Cardiac muscle cell (in vitro differentiated cells and primary cell): Measurements from ENCODE around the gene CD247. TPM values are rescaled to one million over a fixed set of nuclear protein-coding genes. Genes with fewer than 3 reads are reported as not detected.

Experiments used
- DNase-seq, 2 donors: peaks; one replicate each; pipeline versions ENCODE4 v3.0.0 to v3.0.0-alpha.2; 2010 to 2017; ENCODE audit warnings: low read depth in 1 of 2, low spot score in 1 of 2
- H3K27ac ChIP-seq: fragments of 200-600 bp; sonication (generic); 2 replicates; pipeline ENCODE4 v1.5.1; 2016
- H3K27me3 ChIP-seq: fragments of 200-600 bp; sonication (generic); 2 replicates; pipeline ENCODE4 v1.6.0; 2016; ENCODE audit warnings: control low read depth
- H3K36me3 ChIP-seq: fragments of 200-600 bp; sonication (generic); 2 replicates; pipeline ENCODE4 v1.5.1; 2016; ENCODE audit warnings: control low read depth
- H3K4me1 ChIP-seq: fragments of 200-600 bp; sonication (generic); 2 replicates; pipeline ENCODE4 v1.8.1; 2017; ENCODE audit warnings: low read depth, mild to moderate bottlenecking, mixed run types
- H3K4me3 ChIP-seq: fragments of 200-600 bp; sonication (generic); 2 replicates; pipeline ENCODE4 v1.5.1; 2016; ENCODE audit warnings: mild to moderate bottlenecking
- H3K9me3 ChIP-seq: fragments of 200-600 bp; sonication (generic); 2 replicates; pipeline ENCODE4 v1.5.1; 2017; ENCODE audit warnings: low read depth, mild to moderate bottlenecking, control low read depth
- polyA plus RNA-seq: library from polyadenylated mRNA; unstranded; fragments of >200 nt; fragmentation: Nextera tagmentation; extraction: Ambion mirVana; gene quantifications from 2 replicates; pipeline ENCODE4 v1.2.1, GENCODE V29; 2016
- total RNA-seq: library from RNA; depleted of rRNA; stranded (reverse); fragments of >200 nt; gene quantifications from 2 replicates; pipeline ENCODE4 v1.2.3, GENCODE V29; 2016
- TF ChIP-seq, protein P1 (sequence below): IDR thresholded peaks from 2 replicates; pipeline ENCODE4 v1.5.1; 2012; ENCODE audit warnings: low read depth, mild to moderate bottlenecking, low read length

The CD247 gene
- total and polyA plus RNA-seq, 2 experiments from 2014 or later, result 0.80 TPM; not detected in 1

DNA sequence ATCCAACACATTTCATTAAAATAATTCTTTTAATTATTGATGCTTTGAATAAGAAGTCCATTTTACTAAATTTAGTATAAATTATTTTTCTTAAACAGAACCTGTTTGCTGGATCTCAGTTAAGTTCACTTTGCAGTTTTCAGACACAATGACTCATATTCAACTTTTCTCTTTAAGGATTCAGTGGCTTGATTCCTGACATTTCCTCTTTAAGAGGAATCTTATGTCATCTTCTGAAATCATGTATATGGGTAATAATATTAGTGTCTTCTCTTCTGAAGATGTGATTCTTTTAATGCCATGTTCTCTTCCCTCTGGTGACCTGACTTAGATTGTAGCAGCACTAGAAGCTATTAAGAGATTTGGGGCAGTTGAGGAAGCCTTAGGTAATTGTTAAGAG, 22.7 kb upstream of the CD247 start:
- Histone ChIP-seq H3K9me3 (no peaks in the 10 kb centered on the region), H3K4me3 (no peak overlapping the region), H3K27me3 (no peaks in the 10 kb centered on the region), H3K27ac (no peak overlapping the region), H3K36me3 (peaks cover 19% of the 10 kb centered on the region), H3K4me1 (peaks cover 10% of the 10 kb centered on the region)
- TF ChIP-seq, protein P1, sequence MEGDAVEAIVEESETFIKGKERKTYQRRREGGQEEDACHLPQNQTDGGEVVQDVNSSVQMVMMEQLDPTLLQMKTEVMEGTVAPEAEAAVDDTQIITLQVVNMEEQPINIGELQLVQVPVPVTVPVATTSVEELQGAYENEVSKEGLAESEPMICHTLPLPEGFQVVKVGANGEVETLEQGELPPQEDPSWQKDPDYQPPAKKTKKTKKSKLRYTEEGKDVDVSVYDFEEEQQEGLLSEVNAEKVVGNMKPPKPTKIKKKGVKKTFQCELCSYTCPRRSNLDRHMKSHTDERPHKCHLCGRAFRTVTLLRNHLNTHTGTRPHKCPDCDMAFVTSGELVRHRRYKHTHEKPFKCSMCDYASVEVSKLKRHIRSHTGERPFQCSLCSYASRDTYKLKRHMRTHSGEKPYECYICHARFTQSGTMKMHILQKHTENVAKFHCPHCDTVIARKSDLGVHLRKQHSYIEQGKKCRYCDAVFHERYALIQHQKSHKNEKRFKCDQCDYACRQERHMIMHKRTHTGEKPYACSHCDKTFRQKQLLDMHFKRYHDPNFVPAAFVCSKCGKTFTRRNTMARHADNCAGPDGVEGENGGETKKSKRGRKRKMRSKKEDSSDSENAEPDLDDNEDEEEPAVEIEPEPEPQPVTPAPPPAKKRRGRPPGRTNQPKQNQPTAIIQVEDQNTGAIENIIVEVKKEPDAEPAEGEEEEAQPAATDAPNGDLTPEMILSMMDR, result no peak
- DNase-seq, result no peak

DNA sequence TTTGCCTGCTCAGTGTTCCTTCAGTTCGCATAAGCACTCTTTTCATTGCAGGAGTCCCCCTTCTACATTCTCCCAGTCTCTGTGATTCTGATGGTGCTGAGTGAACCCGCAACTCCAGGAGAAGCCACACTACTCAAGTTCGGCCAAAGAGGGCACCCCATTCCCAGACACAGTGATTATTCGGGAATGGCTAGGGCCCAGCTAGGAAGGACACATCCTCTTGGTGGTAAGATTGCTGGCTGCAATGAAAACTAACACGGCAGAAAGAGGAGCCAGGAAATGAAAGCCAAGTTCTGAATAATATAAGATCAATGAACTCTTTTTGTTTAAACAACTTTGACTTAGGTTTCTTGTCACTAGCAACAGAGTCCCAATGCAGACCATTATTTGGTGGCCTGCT, 20.3 kb upstream of the CD247 start:
- peak in 1 of 2 donors; percentile 17 for DNase-seq
- no peaks in the 10 kb centered on the region for H3K9me3 ChIP-seq
- TF ChIP-seq, protein P1, result no peak

DNA sequence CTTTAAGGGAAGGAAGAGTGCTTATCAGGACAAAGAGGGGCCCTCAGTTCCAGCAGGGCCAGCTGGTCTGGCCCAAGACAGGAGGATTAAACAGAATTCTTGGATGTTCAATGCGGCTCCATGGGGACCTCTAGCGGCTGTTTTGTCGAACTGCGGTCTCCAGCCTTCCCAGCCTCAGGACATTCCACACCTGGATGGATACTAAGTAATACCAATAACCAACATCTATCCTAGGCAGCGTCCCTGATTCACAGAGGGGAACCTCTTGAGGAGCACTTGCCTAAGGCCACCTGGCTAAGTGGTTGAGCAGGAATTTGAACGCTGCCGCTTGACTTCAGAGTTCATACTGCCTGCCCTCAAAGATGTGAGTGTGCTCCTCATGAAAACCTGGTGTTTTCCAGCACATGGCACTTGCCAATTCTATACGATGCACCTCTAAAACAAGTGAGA, 15.5 kb upstream of the CD247 start:
- TF ChIP-seq, protein P1, result peak; percentile 92
- Histone ChIP-seq H3K27me3 (no peaks in the 10 kb centered on the region), H3K9me3 (no peaks in the 10 kb centered on the region), H3K27ac (peak overlapping the region; percentile 76), H3K4me3 (no peak overlapping the region), H3K36me3 (no peaks in the 10 kb centered on the region), H3K4me1 (peaks cover 4% of the 10 kb centered on the region)
- DNase-seq, result peak; percentile 76 to 90

More for the DNA sequence above, 20.3 kb upstream of the CD247 start:
- Histone ChIP-seq H3K36me3 (no peaks in the 10 kb centered on the region), H3K4me3 (no peak overlapping the region), H3K4me1 (peaks cover 10% of the 10 kb centered on the region), H3K27me3 (no peaks in the 10 kb centered on the region), H3K27ac (no peak overlapping the region)

DNA sequence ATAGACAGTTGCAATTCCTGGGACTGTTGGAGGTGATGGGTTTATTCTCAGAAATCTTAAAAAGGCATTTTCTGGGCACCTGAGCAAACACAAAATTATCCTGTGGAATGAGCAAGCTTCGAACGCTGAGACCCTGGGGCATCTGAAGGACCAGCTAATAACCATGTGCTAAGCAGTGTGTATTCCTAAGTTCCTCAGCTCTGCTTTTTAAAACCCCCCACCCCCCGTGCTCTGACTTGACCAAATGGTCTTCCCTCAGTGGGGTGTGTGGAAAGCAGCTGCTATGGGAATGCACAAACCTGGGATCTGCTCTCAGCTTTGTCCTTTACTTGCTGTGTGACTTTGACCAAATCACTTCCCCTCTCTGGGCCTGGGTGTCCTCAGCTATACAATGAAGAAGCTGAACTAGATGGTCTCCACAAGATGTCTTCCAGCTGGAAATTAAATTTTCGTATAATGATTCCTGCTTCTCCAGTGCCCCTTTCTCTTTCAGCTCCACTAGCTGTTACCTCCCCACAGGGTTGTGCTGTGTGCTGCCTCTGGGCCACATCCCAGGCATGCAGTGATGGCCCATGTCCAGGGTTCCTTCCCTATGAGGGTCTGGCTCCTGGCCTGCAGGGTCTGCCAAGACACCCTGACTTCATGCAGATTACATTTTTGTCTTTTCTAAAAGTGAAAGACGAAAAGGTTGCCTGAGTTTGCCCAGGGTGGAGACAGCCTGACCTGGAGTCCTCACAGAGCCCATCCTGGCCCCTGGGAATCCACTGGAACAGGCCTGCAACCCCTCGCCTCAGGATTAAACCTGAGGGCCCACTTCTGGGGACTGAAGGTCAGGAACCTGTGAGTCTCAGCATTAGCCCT, 14.9 kb upstream of the CD247 start:
- Histone ChIP-seq H3K9me3 (no peaks in the 10 kb centered on the region), H3K27me3 (no peaks in the 10 kb centered on the region), H3K36me3 (no peaks in the 10 kb centered on the region), H3K4me3 (no peak overlapping the region), H3K4me1 (peaks cover 4% of the 10 kb centered on the region), H3K27ac (peak overlapping the region; percentile 76)
- DNase-seq, result peak in 1 of 2 donors; percentile 39
- TF ChIP-seq, protein P1, result no peak

DNA sequence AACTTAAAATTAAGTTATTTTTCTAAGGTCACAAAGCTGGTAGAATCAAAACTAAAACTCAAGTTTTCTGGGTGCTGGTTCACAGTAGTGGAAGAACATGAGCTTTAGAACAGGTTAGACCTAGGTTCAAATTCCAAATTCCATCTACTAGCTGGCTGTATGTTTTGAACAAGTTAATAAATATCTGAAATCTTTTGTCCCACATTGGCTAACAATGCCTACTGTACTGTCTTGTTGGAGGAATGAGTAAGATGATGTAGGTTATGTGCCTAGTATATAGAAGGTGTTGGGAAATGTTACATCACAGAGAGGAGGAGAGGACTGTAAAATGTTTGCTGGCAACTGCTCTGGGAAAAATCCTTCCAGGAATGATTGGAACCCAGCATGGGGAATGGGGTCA, 14.0 kb upstream of the CD247 start:
- H3K27ac ChIP-seq, result no peak overlapping the region
- DNase-seq, result no peak
- peaks cover 4% of the 10 kb centered on the region for H3K4me1 ChIP-seq
- no peaks in the 10 kb centered on the region for H3K27me3 ChIP-seq
- TF ChIP-seq, protein P1, result no peak
- H3K36me3 ChIP-seq, result no peaks in the 10 kb centered on the region
- H3K9me3 ChIP-seq, result no peaks in the 10 kb centered on the region
- H3K4me3 ChIP-seq, result no peak overlapping the region
